Left hindlimb (tissue), 1 donor: ENCODE results near the gene PARP3.
"Not testable (repeated sequence)": the region's sequence is repeated elsewhere in the genome, so short reads cannot be mapped to it uniquely, and the experiment has no call there.

Source experiments
- DNase-seq: peaks from one replicate; pipeline ENCODE4 v3.0.0-alpha.2; 2018

The PARP3 gene

DNA sequence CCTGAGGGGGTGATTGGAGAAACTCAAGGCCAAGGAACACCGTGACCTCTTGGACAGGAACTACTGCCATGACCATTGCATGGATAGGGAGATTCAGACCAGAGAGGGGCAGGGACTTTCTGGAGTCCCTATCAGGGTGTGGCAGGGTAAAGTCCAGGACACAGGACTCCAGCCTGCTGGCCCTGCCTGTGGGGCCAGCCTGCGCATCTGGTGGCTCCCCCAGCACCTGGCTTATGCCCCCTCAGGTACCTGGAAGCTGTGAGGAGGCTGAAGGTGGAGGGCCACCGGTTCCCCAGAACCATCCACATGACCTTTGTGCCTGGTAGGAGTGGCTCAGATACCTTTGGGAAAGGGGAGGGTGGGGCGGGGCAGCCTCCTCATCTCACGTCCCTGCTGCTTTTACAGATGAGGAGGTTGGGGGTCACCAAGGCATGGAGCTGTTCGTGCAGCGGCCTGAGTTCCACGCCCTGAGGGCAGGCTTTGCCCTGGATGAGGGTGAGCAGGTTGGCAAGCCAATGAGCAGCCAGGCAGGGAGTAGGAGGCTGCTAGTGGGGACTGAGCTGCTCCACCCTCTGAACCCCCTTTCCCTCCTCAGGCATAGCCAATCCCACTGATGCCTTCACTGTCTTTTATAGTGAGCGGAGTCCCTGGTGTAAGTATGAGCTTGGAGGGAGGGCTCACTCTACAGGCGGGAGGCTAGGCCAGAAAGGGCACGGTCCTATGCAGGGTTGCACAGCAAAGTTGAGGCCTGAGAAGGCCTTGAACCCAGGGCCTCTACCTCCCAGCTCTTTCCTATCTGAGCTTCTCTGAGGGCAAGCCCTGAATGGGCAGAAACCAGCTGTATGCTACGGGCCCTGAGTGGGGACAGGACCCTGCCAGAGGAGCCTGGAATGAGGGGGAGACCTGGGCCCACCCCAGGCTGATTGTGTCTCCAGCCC, 44.1 kb downstream of the PARP3 start:
- no peak for DNase-seq

DNA sequence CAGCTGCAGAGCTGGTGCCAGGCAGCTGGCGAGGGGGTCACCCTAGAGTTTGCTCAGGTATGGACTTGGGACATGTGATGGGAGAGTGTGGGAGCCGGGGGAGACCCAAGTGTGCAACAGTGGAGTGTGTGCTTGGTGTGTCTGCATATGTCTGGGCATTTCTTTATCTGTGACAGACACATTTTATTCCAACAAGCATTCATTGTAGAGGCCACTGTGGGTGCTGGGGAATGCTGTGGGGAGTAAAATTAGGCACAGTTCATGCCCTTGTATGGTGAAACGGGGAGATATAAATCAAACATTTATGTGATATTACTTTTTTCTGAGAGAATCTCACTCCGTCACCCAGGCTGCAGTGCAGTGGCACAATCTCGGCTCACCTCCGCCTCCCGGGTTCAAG, 45.4 kb downstream of the PARP3 start:
- DNase-seq, result no peak

DNA sequence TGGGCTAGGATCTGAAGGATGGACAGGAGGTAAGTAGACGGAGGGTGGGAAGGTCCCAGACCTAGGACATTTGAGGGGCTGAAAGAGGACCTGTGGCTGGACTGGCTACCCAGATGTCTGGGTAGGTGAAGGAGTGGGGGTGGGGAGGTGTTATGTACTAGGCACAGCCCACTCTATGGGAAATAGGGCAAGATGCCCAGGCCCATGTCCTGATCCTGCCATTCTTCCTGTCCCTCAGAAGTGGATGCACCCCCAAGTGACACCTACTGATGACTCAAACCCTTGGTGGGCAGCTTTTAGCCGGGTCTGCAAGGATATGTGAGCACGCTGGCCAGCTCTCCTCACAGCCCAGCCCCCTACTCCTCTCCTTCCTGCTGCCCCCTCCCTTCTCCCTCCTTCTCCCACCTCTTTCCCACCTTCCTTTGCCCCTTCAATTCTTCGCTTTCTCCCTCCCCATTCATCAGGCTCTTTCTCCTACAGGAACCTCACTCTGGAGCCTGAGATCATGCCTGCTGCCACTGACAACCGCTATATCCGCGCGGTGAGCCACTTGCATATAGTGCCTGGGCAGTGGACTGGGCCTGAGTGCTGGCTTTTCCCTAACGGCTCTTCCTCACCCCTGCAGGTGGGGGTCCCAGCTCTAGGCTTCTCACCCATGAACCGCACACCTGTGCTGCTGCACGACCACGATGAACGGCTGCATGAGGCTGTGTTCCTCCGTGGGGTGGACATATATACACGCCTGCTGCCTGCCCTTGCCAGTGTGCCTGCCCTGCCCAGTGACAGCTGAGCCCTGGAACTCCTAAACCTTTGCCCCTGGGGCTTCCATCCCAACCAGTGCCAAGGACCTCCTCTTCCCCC, 46.4 kb downstream of the PARP3 start:
- no peak for DNase-seq

- not testable (repeated sequence) for DNase-seq
Measured at GRCh38 chr3:51990501-51990971, 48.4 kb downstream of the PARP3 start.

DNA sequence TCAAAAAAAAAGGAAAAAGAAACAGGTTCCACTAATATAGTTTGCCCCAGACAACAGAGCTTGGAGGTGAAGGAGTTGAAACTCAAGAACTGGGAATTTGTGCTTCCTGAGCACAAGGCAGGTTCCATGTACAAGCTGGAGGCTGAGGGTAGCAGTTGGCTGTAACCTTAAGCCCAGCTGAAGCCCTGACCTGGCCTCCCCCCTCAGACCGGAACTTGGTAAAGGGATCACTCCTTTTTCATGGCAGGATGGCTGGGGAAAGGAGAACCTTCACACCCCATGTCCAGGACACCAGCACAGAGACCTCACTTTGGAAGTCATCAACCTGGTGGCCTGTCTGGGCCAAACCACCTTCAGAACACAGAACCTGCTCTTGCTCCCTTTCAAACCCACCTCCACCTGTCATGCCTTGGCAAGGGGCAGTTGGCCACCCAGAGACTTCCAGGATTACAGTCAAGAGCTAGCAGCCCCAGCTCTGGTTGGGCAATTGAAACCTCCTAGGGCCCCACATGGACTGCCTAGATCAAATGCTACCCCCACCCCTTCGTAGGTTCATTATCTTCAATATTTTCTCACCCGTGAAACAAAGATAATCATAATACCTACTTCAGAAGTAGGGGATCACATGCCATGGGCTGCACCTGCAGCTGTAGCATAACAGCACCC, 50.0 kb downstream of the PARP3 start:
- DNase-seq, result no peak

DNA sequence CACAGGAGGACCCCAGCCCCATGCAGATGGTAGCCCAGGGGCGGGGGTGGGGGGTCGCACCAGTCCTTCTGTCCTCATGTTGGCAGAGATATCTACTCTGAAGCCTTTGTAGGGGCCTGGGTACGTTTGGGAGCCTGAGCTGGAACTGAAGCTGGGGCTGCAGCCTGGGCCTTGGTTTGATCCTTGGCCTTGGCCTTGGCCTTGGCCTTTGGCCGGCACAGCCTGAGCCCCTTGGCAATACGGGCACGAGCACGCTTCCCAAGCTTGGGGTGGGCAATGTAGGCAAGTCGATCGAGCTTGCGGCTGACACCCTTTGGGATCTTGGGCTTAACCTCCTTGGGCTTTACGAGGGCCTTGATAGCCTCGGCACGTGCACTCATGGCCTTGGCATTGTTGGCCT, 51.5 kb downstream of the PARP3 start:
- DNase-seq, result not testable (repeated sequence)

- no peak for DNase-seq
Measured at GRCh38 chr3:51994530-51994929, 52.4 kb downstream of the PARP3 start.

- DNase-seq, result peak; percentile 95
Measured at GRCh38 chr3:51995346-51996163, 53.4 kb downstream of the PARP3 start, which contains the start of gene RPL29. RPL29 (minus strand) TSS chr3:51995895; CDS start chr3:51995461, 434 bp downstream.

GRCh38 chr3:51997172-51997571, 55.0 kb downstream of the PARP3 start:
- no peak for DNase-seq

- no peak for DNase-seq
Measured at GRCh38 chr3:51997935-51998596, 55.9 kb downstream of the PARP3 start.
